SK-N-SH treated with all-trans-retinoic acid at 6 μM for 48 hours (cell line): Measurements from ENCODE around the gene PIK3CB.
"Not testable (repeated sequence)": the region's sequence is repeated elsewhere in the genome, so short reads cannot be mapped to it uniquely, and the experiment has no call there.

Experiments used
- ATAC-seq: fragments of 200-7000 bp; cut with Tn5 transposase; 3 replicates; pipeline ENCODE4 v1.9.1; 2020; ENCODE audit warnings: mild to moderate bottlenecking, moderate library complexity
- ARNTL ChIP-seq: fragments of 450-650 bp; formaldehyde crosslinking; IDR thresholded peaks from 2 replicates; pipeline ENCODE4 v1.5.0; 2020; ENCODE audit warnings: low read depth, mild to moderate bottlenecking, moderate library complexity, borderline replicate concordance
- CREB5 ChIP-seq: fragments of 250-450 bp; sonication (Bioruptor Pico); IDR thresholded peaks from 2 replicates; pipeline ENCODE4 v1.5.1; 2020; ENCODE audit warnings: low read depth, mild to moderate bottlenecking, moderate library complexity
- CSDC2 ChIP-seq: fragments of 250-450 bp; sonication (Bioruptor Pico); IDR thresholded peaks from 2 replicates; pipeline ENCODE4 v1.5.0; 2020; ENCODE audit warnings: mild to moderate bottlenecking, moderate library complexity
- CSRNP3 ChIP-seq: fragments of 250-450 bp; sonication (Bioruptor Pico); IDR thresholded peaks from 2 replicates; pipeline ENCODE4 v1.5.1; 2021; ENCODE audit warnings: mild to moderate bottlenecking, moderate library complexity
- ESRRG ChIP-seq: fragments of 250-450 bp; sonication (Bioruptor Pico); IDR thresholded peaks from 2 replicates; pipeline ENCODE4 v1.6.1; 2021; ENCODE audit warnings: mild to moderate bottlenecking
- GLIS3 ChIP-seq: fragments of 250-450 bp; sonication (Bioruptor Pico); IDR thresholded peaks from 2 replicates; pipeline ENCODE4 v1.5.0; 2020; ENCODE audit warnings: mild to moderate bottlenecking, moderate library complexity
- ISL1 ChIP-seq: fragments of 250-450 bp; sonication (Bioruptor Pico); IDR thresholded peaks from 2 replicates; pipeline ENCODE4 v2.1.2; 2022; ENCODE audit warnings: mild to moderate bottlenecking, moderate library complexity
- OSR1 ChIP-seq: fragments of 250-450 bp; sonication (Bioruptor Pico); IDR thresholded peaks from 2 replicates; pipeline ENCODE4 v1.8.0; 2022; ENCODE audit warnings: moderate library complexity, mild to moderate bottlenecking, inconsistent platforms
- POU6F1 ChIP-seq: fragments of 250-450 bp; sonication (Bioruptor Pico); IDR thresholded peaks from 2 replicates; pipeline ENCODE4 v1.8.0; 2021; ENCODE audit warnings: low read depth, mild to moderate bottlenecking, moderate library complexity, borderline replicate concordance
- PPARA ChIP-seq: fragments of 250-450 bp; sonication (Bioruptor Pico); IDR thresholded peaks from 2 replicates; pipeline ENCODE4 v1.5.0; 2020; ENCODE audit warnings: mild to moderate bottlenecking, borderline replicate concordance
- RARB ChIP-seq: fragments of 250-450 bp; sonication (Bioruptor Pico); IDR thresholded peaks from 2 replicates; pipeline ENCODE4 v1.8.0; 2021; ENCODE audit warnings: mild to moderate bottlenecking, moderate library complexity
- SNAI2 ChIP-seq: fragments of 250-450 bp; sonication (Bioruptor Pico); IDR thresholded peaks from 2 replicates; pipeline ENCODE4 v1.5.0; 2020; ENCODE audit warnings: mild to moderate bottlenecking, moderate library complexity
- TCF4 ChIP-seq: fragments of 250-450 bp; sonication (Bioruptor Pico); IDR thresholded peaks from 2 replicates; pipeline ENCODE4 v1.8.0; 2021; ENCODE audit warnings: mild to moderate bottlenecking, moderate library complexity, borderline replicate concordance
- TOX ChIP-seq: fragments of 250-450 bp; sonication (Bioruptor Pico); IDR thresholded peaks from 2 replicates; pipeline ENCODE4 v1.8.0; 2021; ENCODE audit warnings: mild to moderate bottlenecking, moderate library complexity, borderline replicate concordance
- ZC3H10 ChIP-seq: fragments of 250-450 bp; sonication (Bioruptor Pico); IDR thresholded peaks from 2 replicates; pipeline ENCODE4 v1.5.1; 2021; ENCODE audit warnings: mild to moderate bottlenecking, moderate library complexity
- ZFP3 ChIP-seq: fragments of 250-450 bp; sonication (Bioruptor Pico); IDR thresholded peaks from 2 replicates; pipeline ENCODE4 v1.5.0; 2020; ENCODE audit warnings: mild to moderate bottlenecking, moderate library complexity
- ZFP30 ChIP-seq: fragments of 450-650 bp; formaldehyde crosslinking; IDR thresholded peaks from 2 replicates; pipeline ENCODE4 v1.5.0; 2022; ENCODE audit warnings: mild to moderate bottlenecking, moderate library complexity
- ZNF565 ChIP-seq: fragments of 450-650 bp; formaldehyde crosslinking; conservative IDR thresholded peaks from 2 replicates; pipeline ENCODE4 v1.5.0; 2020; ENCODE audit warnings: low read depth, mild to moderate bottlenecking, moderate library complexity
- ZNF70 ChIP-seq: fragments of 450-650 bp; formaldehyde crosslinking; IDR thresholded peaks from 2 replicates; pipeline ENCODE4 v1.5.0; 2020; ENCODE audit warnings: mild to moderate bottlenecking, moderate library complexity
- TF ChIP-seq, protein P1 (sequence below): fragments of 250-450 bp; sonication (Bioruptor Pico); IDR thresholded peaks from 2 replicates; pipeline ENCODE4 v1.5.0; 2020; ENCODE audit warnings: mild to moderate bottlenecking, moderate library complexity
- TF ChIP-seq, protein P2 (sequence below): fragments of 250-450 bp; sonication (Bioruptor Pico); IDR thresholded peaks from 2 replicates; pipeline ENCODE4 v1.8.0; 2020; ENCODE audit warnings: mild to moderate bottlenecking, moderate library complexity, borderline replicate concordance

PIK3CB gene

GRCh38 chr3:138845181-138845601 is 10.5 kb upstream of the PIK3CB start:
- TF ChIP-seq CREB5 = no peak
- no peak for TF ChIP-seq CSDC2 (CRISPR knock-in tag)
- no peak for TF ChIP-seq TOX (CRISPR knock-in tag)
- no peak for TF ChIP-seq TCF4 (CRISPR knock-in tag)
- TF ChIP-seq, protein P1, sequence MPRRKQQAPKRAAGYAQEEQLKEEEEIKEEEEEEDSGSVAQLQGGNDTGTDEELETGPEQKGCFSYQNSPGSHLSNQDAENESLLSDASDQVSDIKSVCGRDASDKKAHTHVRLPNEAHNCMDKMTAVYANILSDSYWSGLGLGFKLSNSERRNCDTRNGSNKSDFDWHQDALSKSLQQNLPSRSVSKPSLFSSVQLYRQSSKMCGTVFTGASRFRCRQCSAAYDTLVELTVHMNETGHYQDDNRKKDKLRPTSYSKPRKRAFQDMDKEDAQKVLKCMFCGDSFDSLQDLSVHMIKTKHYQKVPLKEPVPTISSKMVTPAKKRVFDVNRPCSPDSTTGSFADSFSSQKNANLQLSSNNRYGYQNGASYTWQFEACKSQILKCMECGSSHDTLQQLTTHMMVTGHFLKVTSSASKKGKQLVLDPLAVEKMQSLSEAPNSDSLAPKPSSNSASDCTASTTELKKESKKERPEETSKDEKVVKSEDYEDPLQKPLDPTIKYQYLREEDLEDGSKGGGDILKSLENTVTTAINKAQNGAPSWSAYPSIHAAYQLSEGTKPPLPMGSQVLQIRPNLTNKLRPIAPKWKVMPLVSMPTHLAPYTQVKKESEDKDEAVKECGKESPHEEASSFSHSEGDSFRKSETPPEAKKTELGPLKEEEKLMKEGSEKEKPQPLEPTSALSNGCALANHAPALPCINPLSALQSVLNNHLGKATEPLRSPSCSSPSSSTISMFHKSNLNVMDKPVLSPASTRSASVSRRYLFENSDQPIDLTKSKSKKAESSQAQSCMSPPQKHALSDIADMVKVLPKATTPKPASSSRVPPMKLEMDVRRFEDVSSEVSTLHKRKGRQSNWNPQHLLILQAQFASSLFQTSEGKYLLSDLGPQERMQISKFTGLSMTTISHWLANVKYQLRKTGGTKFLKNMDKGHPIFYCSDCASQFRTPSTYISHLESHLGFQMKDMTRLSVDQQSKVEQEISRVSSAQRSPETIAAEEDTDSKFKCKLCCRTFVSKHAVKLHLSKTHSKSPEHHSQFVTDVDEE (CRISPR knock-in tag) = no peak
- no peak for TF ChIP-seq ZC3H10 (CRISPR knock-in tag)
- TF ChIP-seq ZNF70 = no peak
- no peak for TF ChIP-seq POU6F1
- TF ChIP-seq OSR1 (CRISPR knock-in tag) = no peak
- no peak for TF ChIP-seq ZFP3 (CRISPR knock-in tag)
- TF ChIP-seq SNAI2 (CRISPR knock-in tag) = no peak
- no peak for TF ChIP-seq ZFP30
- no peak for TF ChIP-seq ESRRG
- TF ChIP-seq ISL1 (CRISPR knock-in tag) = no peak
- no peak for TF ChIP-seq CSRNP3 (CRISPR knock-in tag)
- TF ChIP-seq PPARA (CRISPR knock-in tag) = no peak
- TF ChIP-seq, protein P2, sequence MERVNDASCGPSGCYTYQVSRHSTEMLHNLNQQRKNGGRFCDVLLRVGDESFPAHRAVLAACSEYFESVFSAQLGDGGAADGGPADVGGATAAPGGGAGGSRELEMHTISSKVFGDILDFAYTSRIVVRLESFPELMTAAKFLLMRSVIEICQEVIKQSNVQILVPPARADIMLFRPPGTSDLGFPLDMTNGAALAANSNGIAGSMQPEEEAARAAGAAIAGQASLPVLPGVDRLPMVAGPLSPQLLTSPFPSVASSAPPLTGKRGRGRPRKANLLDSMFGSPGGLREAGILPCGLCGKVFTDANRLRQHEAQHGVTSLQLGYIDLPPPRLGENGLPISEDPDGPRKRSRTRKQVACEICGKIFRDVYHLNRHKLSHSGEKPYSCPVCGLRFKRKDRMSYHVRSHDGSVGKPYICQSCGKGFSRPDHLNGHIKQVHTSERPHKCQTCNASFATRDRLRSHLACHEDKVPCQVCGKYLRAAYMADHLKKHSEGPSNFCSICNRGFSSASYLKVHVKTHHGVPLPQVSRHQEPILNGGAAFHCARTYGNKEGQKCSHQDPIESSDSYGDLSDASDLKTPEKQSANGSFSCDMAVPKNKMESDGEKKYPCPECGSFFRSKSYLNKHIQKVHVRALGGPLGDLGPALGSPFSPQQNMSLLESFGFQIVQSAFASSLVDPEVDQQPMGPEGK = no peak
- TF ChIP-seq GLIS3 (CRISPR knock-in tag) = no peak
- no peak for TF ChIP-seq RARB
- no peak for ATAC-seq

DNA sequence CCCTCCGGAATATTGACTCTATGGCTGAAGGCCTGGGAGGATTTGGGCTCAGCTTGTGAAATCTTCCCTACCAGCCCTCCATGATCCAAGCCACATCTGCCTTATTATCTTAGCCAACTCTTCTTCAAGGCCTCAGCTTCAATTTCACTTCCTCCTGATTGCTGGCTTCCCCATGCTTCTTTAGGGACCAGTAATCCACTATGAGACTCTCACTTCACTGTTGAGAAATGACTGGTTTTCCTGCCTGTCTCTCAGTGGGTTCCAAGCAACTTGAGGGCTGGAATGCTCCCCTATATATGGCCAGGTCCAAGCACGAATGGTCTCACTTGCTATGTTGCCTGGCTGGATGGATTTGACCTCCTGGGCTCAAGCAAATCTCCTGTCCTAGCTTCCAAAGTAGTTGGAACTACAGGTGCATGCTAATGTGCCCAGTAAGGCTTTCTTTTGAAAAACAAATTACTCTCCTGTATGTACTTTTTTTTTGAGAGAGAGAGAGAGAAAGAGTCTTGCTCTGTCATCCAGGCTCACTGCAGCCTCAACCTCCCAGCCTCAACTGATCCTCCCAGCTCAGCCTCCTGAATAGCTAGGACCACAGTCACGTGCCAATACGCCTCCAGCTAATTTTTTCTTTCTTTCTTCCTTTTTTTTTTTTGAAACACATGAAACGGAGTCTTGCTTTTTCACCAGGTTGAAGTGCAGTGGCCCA is 7.9 kb upstream of the PIK3CB start:
- TF ChIP-seq CREB5 (no peak), ARNTL (CRISPR knock-in tag) (no peak), ISL1 (CRISPR knock-in tag) (no peak), ZNF565 (CRISPR knock-in tag) (no peak), ZFP30 (no peak), SNAI2 (CRISPR knock-in tag) (no peak), ESRRG (no peak), TCF4 (CRISPR knock-in tag) (no peak), TOX (CRISPR knock-in tag) (no peak)
- ATAC-seq = no peak

- ATAC-seq = not testable (repeated sequence)
Measured at GRCh38 chr3:138838385-138838784, 3.7 kb upstream of the PIK3CB start.

DNA sequence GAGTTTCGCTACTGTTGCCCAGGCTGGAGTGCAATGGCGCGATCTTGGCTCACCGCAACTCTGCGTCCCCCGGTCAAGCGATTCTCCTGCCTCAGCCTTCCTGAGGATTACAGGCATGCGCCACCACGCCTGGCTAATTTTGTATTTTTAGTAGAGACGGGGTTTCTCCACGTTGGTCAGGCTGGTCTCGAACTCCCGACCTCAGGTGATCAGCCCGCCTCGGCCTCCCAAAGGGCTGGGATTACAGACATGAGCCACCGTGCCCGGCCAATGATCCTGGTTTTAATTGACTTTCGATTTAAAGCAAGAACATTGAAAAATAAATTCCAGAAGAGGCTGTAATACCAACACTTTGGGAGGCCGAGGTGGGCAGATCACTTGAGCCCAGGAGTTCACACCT is 1.1 kb upstream of the PIK3CB start:
- ATAC-seq = not testable (repeated sequence)
